Measurements from ENCODE around the gene MRPL40. TPM values are rescaled to one million over a fixed set of nuclear protein-coding genes. Genes with fewer than 3 reads are reported as not detected.
A peak's percentile ranks its signal among the peaks of the same experiment; 100 is the strongest.

The MRPL40 gene
- total and polyA plus RNA-seq, 2 of the 13 experiments (the other 11 are each of a cell fraction or from before 2014, with no cell fraction given): 42.7 to 79.7 TPM

- TF ChIP-seq CCDC6 (CRISPR knock-in tag; IDR thresholded peaks at IDR 0.05) (peak; percentile 52; the same call in 1 of the 2 replicates), POGZ (CRISPR knock-in tag; IDR thresholded peaks at IDR 0.05) (peak; percentile 25; the same call in 1 of the 2 replicates), ZSCAN25 (CRISPR knock-in tag; IDR thresholded peaks at IDR 0.05) (peak; percentile 50; the same call in 1 of the 2 replicates), DPF2 (CRISPR knock-in tag; IDR thresholded peaks at IDR 0.05; ENCODE audit: borderline replicate concordance, low read depth) (no peak), ATF3 (CRISPR knock-in tag; IDR thresholded peaks at IDR 0.05) (peak; percentile 13), USF2 (IDR thresholded peaks at IDR 0.05; ENCODE audit: low read depth, low read length) (no peak), USF2 (CRISPR knock-in tag; IDR thresholded peaks at IDR 0.05; ENCODE audit: borderline replicate concordance) (peak; percentile 50; the same call in 1 of the 2 replicates), ZNF350 (CRISPR knock-in tag; IDR thresholded peaks at IDR 0.05; ENCODE audit: borderline replicate concordance, low read depth) (no peak), SMYD3 (CRISPR knock-in tag; IDR thresholded peaks at IDR 0.05) (no peak), PCBP2 (optimal IDR thresholded peaks at IDR 0.05; ENCODE audit: low read depth, low read length, poor library complexity, severe bottlenecking) (no peak), HMGXB3 (CRISPR knock-in tag; IDR thresholded peaks at IDR 0.05; ENCODE audit: borderline replicate concordance) (no peak), ETV6 (CRISPR knock-in tag; conservative IDR thresholded peaks at IDR 0.05) (no peak; the same call in 1 of the 2 replicates), MAFG (CRISPR knock-in tag; IDR thresholded peaks at IDR 0.05) (no peak), NKX3-1 (CRISPR knock-in tag; IDR thresholded peaks at IDR 0.05) (no peak; the same call in 1 of the 2 replicates), ZNF841 (CRISPR knock-in tag; IDR thresholded peaks at IDR 0.05; ENCODE audit: borderline replicate concordance) (no peak), TFDP2 (CRISPR knock-in tag; IDR thresholded peaks at IDR 0.05) (peak; percentile 91; the same call in 1 of the 2 replicates), TEAD3 (CRISPR knock-in tag; optimal IDR thresholded peaks at IDR 0.05; ENCODE audit: borderline replicate concordance) (no peak), ZNF446 (CRISPR knock-in tag; IDR thresholded peaks at IDR 0.05) (no peak; the same call in 1 of the 2 replicates), ZNF501 (CRISPR knock-in tag; IDR thresholded peaks at IDR 0.05) (peak; percentile 46; the same call in 1 of the 2 replicates), HOMEZ (CRISPR knock-in tag; IDR thresholded peaks at IDR 0.05; ENCODE audit: low read depth) (no peak)
Observed at GRCh38 chr22:19447330-19448075, 15.2 kb downstream of the MRPL40 start, which contains the start of gene C22orf39 (continued).
